Gastrocnemius medialis (tissue), 4 donors: ENCODE data around the gene CXCL14.

Experiments
- CTCF ChIP-seq, 5 experiments: fragments of 450-650 bp in 3 of 5; fragments of 200-600 bp in 2 of 5; sonication (generic) in 2 of 5; IDR thresholded peaks in 4 of 5; conservative IDR thresholded peaks in 1 of 5; 1 replicate in 4 of 5; 2 replicates in 1 of 5; pipeline ENCODE4 v1.5.1; 2016 to 2019; ENCODE audit warnings: antibody characterized with exemption in 5 of 5, mild to moderate bottlenecking in 3 of 5, moderate library complexity in 3 of 5
- POLR2A ChIP-seq, 2 donors: fragments of 450-650 bp; IDR thresholded peaks; one replicate each; pipeline ENCODE4 v1.6.1; 2017; ENCODE audit warnings: antibody characterized with exemption in 2 of 2, mild to moderate bottlenecking in 2 of 2, moderate library complexity in 2 of 2

- TF ChIP-seq POLR2A (IDR thresholded peaks at IDR 0.05) (no peak), CTCF (IDR thresholded peaks at IDR 0.05 in 4 of 5, conservative IDR thresholded peaks at IDR 0.05 in 1 of 5) (no peak)
Observed at GRCh38 chr5:135584918-135585317, 6.1 kb upstream of the CXCL14 start.
